Prostate gland (tissue), 2 donors: Measurements from ENCODE around the gene MEF2D. TPM values are rescaled to one million over a fixed set of nuclear protein-coding genes. Genes with fewer than 3 reads are reported as not detected.

Experiments
- DNase-seq: peaks from one replicate; pipeline ENCODE4 v3.0.0-alpha.2; 2019; ENCODE audit warnings: low spot score
- H3K27ac ChIP-seq, 2 donors: fragments of 200-600 bp; sonication (generic); 2 replicates each; pipeline ENCODE4 v1.5.1; 2017 to 2019
- H3K27me3 ChIP-seq: fragments of 200-600 bp; sonication (generic); replicated peaks from 2 replicates; pipeline ENCODE4 v1.5.1; 2019; ENCODE audit not compliant: insufficient read depth
- H3K36me3 ChIP-seq, 2 donors: fragments of 200-600 bp; sonication (generic); 1 replicate in 1 of 2; 2 replicates in 1 of 2; pipeline versions ENCODE4 v1.5.1 to v1.8.1; 2017 to 2019
- H3K4me1 ChIP-seq: fragments of 200-600 bp; sonication (generic); replicated peaks from 2 replicates; pipeline ENCODE4 v1.5.1; 2019
- H3K4me3 ChIP-seq, 2 donors: fragments of 200-600 bp; sonication (generic); 2 replicates each; pipeline ENCODE4 v1.5.1; 2017 to 2019
- H3K9me3 ChIP-seq: fragments of 200-600 bp; sonication (generic); 2 replicates; pipeline ENCODE4 v1.5.1; 2017
- CTCF ChIP-seq, 4 experiments: fragments of 200-600 bp in 2 of 4; fragments of 450-650 bp in 2 of 4; sonication (generic) in 2 of 4; IDR thresholded peaks; 1 replicate in 3 of 4; 2 replicates in 1 of 4; pipeline ENCODE4 v1.5.1; 2016 to 2019; ENCODE audit warnings: antibody characterized with exemption in 4 of 4, mild to moderate bottlenecking in 2 of 4, moderate library complexity in 2 of 4
- POLR2A ChIP-seq: fragments of 450-650 bp; IDR thresholded peaks from one replicate; pipeline ENCODE4 v1.6.1; 2016; ENCODE audit warnings: antibody characterized with exemption, mild to moderate bottlenecking
- POLR2AphosphoS5 ChIP-seq: sonication (generic); formaldehyde crosslinking; IDR thresholded peaks from one replicate; pipeline ENCODE4 v1.6.1; 2017; ENCODE audit warnings: antibody characterized with exemption
- WGBS: methylation state at CpG from one replicate; pipeline ENCODE4 v1.1.5; 2018; 5-methylcytosine and 5-hydroxymethylcytosine counted together
- intact Hi-C: fragments of 100-400 bp; cut with DNase I; formaldehyde crosslinking; loops from one replicate; pipeline ENCODE4 v1.14.2; 2022
- total RNA-seq, 2 donors: library from RNA; depleted of rRNA; stranded (reverse); fragments of >200 nt; gene quantifications; one replicate each; pipeline ENCODE4 v1.1.0, GENCODE V29; 2016

MEF2D gene
- total RNA-seq, 2 donors from 2014 or later: 52.1 to 128 TPM

GRCh38 chr1:156547434-156547833, 46.9 kb upstream of the MEF2D start:
- no peaks in the 10 kb centered on the region for H3K4me1 ChIP-seq
- no peaks in the 10 kb centered on the region for H3K36me3 ChIP-seq
- no peaks in the 10 kb centered on the region for H3K9me3 ChIP-seq
- H3K4me3 ChIP-seq: no peak overlapping the region
- no peak overlapping the region for H3K27ac ChIP-seq
- DNase-seq: no peak
- 95% methylated on average over 4 of the region's 4 CpGs for WGBS
- no peak for TF ChIP-seq POLR2A
- TF ChIP-seq CTCF (IDR thresholded peaks at IDR 0.05): no peak
- no peak for TF ChIP-seq POLR2AphosphoS5
- no peaks in the 10 kb centered on the region for H3K27me3 ChIP-seq
- intact Hi-C loops: no loop called here

- Histone ChIP-seq H3K4me3 (no peak overlapping the region), H3K27me3 (no peaks in the 10 kb centered on the region), H3K4me1 (no peaks in the 10 kb centered on the region), H3K27ac (no peak overlapping the region), H3K36me3 (no peaks in the 10 kb centered on the region), H3K9me3 (no peaks in the 10 kb centered on the region)
- no peak for DNase-seq
- TF ChIP-seq POLR2A: no peak
- TF ChIP-seq CTCF (IDR thresholded peaks at IDR 0.05): no peak
- TF ChIP-seq POLR2AphosphoS5: no peak
- 93% methylated on average over 3 of the region's 3 CpGs for WGBS
- intact Hi-C loops: no loop called here
These were observed 45.7 kb upstream of the MEF2D start for GRCh38 chr1:156546267-156546666.

GRCh38 chr1:156544592-156545102, 44.1 kb upstream of the MEF2D start:
- no peaks in the 10 kb centered on the region for H3K9me3 ChIP-seq
- 93% methylated on average over 3 of the region's 3 CpGs for WGBS
- no peaks in the 10 kb centered on the region for H3K36me3 ChIP-seq
- intact Hi-C loops: no loop called here
- no peak for DNase-seq
- H3K4me1 ChIP-seq: no peaks in the 10 kb centered on the region
- TF ChIP-seq POLR2AphosphoS5 (no peak), POLR2A (no peak)
- H3K27me3 ChIP-seq: no peaks in the 10 kb centered on the region
- no peak overlapping the region for H3K4me3 ChIP-seq
- no peak overlapping the region for H3K27ac ChIP-seq

- no peak for DNase-seq
- intact Hi-C loops: no loop called here
- Histone ChIP-seq H3K27me3 (no peaks in the 10 kb centered on the region), H3K27ac (no peak overlapping the region), H3K9me3 (no peaks in the 10 kb centered on the region), H3K36me3 (no peaks in the 10 kb centered on the region), H3K4me1 (no peaks in the 10 kb centered on the region), H3K4me3 (no peak overlapping the region)
- WGBS: 74% methylated on average over 1 of the region's 1 CpG
- TF ChIP-seq POLR2A: no peak
- no peak for TF ChIP-seq POLR2AphosphoS5
- TF ChIP-seq CTCF (IDR thresholded peaks at IDR 0.05): no peak
These were observed 42.5 kb upstream of the MEF2D start for GRCh38 chr1:156543066-156543465.

GRCh38 chr1:156540955-156541354, 40.4 kb upstream of the MEF2D start:
- intact Hi-C loops: no loop called here
- Histone ChIP-seq H3K9me3 (no peaks in the 10 kb centered on the region), H3K4me3 (no peak overlapping the region), H3K27me3 (no peaks in the 10 kb centered on the region), H3K36me3 (no peaks in the 10 kb centered on the region), H3K4me1 (no peaks in the 10 kb centered on the region), H3K27ac (no peak overlapping the region)
- TF ChIP-seq CTCF (IDR thresholded peaks at IDR 0.05) (no peak), POLR2AphosphoS5 (no peak), POLR2A (no peak)
- 92% methylated on average over 2 of the region's 2 CpGs for WGBS
- DNase-seq: no peak
